ENCODE measurements around the gene LEKR1.

DNA sequence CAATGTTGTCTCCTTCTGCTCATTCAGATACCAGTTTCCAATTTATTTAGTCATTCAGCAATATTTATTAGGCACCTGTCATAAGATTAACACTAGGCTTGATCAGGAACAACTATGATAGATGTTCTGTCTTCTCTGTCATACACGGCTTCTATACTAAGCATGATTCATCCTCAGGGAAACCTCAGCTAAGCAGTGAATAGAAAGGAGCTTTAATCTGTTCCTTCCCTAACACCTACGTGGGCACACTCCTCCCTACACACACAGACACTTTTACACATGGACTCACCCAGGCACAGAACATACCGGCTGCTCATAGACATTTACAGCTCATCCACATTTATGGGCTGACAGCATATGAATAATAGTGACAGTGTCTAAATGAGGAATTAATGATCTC lies 136.9 kb downstream of the LEKR1 start:
- TF ChIP-seq, protein P1, sequence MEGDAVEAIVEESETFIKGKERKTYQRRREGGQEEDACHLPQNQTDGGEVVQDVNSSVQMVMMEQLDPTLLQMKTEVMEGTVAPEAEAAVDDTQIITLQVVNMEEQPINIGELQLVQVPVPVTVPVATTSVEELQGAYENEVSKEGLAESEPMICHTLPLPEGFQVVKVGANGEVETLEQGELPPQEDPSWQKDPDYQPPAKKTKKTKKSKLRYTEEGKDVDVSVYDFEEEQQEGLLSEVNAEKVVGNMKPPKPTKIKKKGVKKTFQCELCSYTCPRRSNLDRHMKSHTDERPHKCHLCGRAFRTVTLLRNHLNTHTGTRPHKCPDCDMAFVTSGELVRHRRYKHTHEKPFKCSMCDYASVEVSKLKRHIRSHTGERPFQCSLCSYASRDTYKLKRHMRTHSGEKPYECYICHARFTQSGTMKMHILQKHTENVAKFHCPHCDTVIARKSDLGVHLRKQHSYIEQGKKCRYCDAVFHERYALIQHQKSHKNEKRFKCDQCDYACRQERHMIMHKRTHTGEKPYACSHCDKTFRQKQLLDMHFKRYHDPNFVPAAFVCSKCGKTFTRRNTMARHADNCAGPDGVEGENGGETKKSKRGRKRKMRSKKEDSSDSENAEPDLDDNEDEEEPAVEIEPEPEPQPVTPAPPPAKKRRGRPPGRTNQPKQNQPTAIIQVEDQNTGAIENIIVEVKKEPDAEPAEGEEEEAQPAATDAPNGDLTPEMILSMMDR (IDR thresholded peaks at IDR 0.05), result no peak
- no peak for TF ChIP-seq ZFX (IDR thresholded peaks at IDR 0.05; ENCODE audit: borderline replicate concordance)

Data from 22Rv1 (cell line).